ENCODE results near the gene GTF3A. TPM values are rescaled to one million over a fixed set of nuclear protein-coding genes. Genes with fewer than 3 reads are reported as not detected.

GTF3A gene
- total and polyA plus RNA-seq, 2 donors from 2014 or later: 64.8 to 126 TPM

GRCh38 chr13:27446986-27447583, 22.7 kb downstream of the GTF3A start:
- Histone ChIP-seq H3K9me3 (ENCODE audit: control insufficient read depth in 2 of 3, insufficient read depth in 1 of 3, low read length in 3 of 3) (no peaks in the 10 kb centered on the region), H3K4me3 (ENCODE audit: low read length in 3 of 3) (no peak overlapping the region), H3K36me3 (ENCODE audit: control insufficient read depth in 2 of 3, insufficient read depth in 3 of 3, low read length in 3 of 3) (peaks cover 0 to 3% (median 0%) of the 10 kb centered on the region in 3 donors), H3K4me1 (ENCODE audit: control insufficient read depth in 2 of 3, insufficient read depth in 2 of 3, low read depth in 1 of 3, low read length in 3 of 3) (peaks cover 0 to 12% (median 8%) of the 10 kb centered on the region in 3 donors), H3K27me3 (ENCODE audit: control insufficient read depth, insufficient read depth, low read length) (no peaks in the 10 kb centered on the region), H3K27ac (ENCODE audit: low read depth in 2 of 2, low read length in 2 of 2) (no peak overlapping the region), H3K9ac (ENCODE audit: low read length in 3 of 3) (no peak overlapping the region)
- intact Hi-C loops (cut with DNase I): no loop called here
- no peak for FAIRE-seq
- TF ChIP-seq CTCF (IDR thresholded peaks at IDR 0.05; ENCODE audit: borderline replicate concordance, extremely low read depth, insufficient read depth): no peak
- no peak for DNase-seq

DNA sequence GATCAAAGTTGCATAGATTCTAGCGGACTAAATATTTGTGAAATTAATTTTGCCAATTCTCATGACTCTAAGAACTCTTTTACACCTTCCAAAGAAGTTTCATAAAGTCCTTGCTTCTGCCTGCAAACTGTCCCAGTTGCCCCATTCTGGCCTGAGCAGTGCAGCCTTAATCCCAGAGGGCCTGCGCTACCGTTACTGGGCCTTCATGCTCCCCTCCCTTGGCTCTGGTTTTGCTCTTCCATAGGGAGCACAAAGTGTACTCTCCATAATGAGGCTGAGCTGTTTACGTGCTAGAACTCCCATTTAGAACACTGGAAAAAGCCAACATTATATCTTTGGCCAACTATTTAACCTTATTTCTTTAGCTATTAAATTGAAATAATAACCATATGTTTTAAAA, 23.9 kb downstream of the GTF3A start:
- DNase-seq (no peak), FAIRE-seq (no peak)
- Histone ChIP-seq H3K9me3 (ENCODE audit: control insufficient read depth in 2 of 3, insufficient read depth in 1 of 3, low read length in 3 of 3) (no peaks in the 10 kb centered on the region), H3K36me3 (ENCODE audit: control insufficient read depth in 2 of 3, insufficient read depth in 3 of 3, low read length in 3 of 3) (no peaks in the 10 kb centered on the region), H3K27me3 (ENCODE audit: control insufficient read depth, insufficient read depth, low read length) (no peaks in the 10 kb centered on the region), H3K27ac (ENCODE audit: low read depth in 2 of 2, low read length in 2 of 2) (no peak overlapping the region), H3K9ac (ENCODE audit: low read length in 3 of 3) (no peak overlapping the region), H3K4me1 (ENCODE audit: control insufficient read depth in 2 of 3, insufficient read depth in 2 of 3, low read depth in 1 of 3, low read length in 3 of 3) (peaks cover 0 to 8% (median 7%) of the 10 kb centered on the region in 3 donors), H3K4me3 (ENCODE audit: low read length in 3 of 3) (peak overlapping the region in 1 of 3 donors; percentile 99)
- TF ChIP-seq CTCF (IDR thresholded peaks at IDR 0.05; ENCODE audit: borderline replicate concordance, extremely low read depth, insufficient read depth): no peak
- intact Hi-C loops (cut with DNase I): no loop called here

GRCh38 chr13:27449081-27449603, 24.7 kb downstream of the GTF3A start:
- intact Hi-C loops (cut with DNase I): no loop called here

More at GRCh38 chr13:27449081-27449603, 24.7 kb downstream of the GTF3A start:
- Histone ChIP-seq H3K4me1 (ENCODE audit: control insufficient read depth in 2 of 3, insufficient read depth in 2 of 3, low read depth in 1 of 3, low read length in 3 of 3) (peaks cover 0 to 8% (median 7%) of the 10 kb centered on the region in 3 donors), H3K36me3 (ENCODE audit: control insufficient read depth in 2 of 3, insufficient read depth in 3 of 3, low read length in 3 of 3) (no peaks in the 10 kb centered on the region), H3K27me3 (ENCODE audit: control insufficient read depth, insufficient read depth, low read length) (no peaks in the 10 kb centered on the region), H3K27ac (ENCODE audit: low read depth in 2 of 2, low read length in 2 of 2) (peak overlapping the region; percentile 99), H3K4me3 (ENCODE audit: low read length in 3 of 3) (peak overlapping the region; percentile 98 to 99 (median 99)), H3K9me3 (ENCODE audit: control insufficient read depth in 2 of 3, insufficient read depth in 1 of 3, low read length in 3 of 3) (no peaks in the 10 kb centered on the region), H3K9ac (ENCODE audit: low read length in 3 of 3) (peak overlapping the region; percentile 79 to 100 (median 97))
- no peak for TF ChIP-seq CTCF (IDR thresholded peaks at IDR 0.05; ENCODE audit: borderline replicate concordance, extremely low read depth, insufficient read depth)
- FAIRE-seq: no peak
- peak in 3 of 5 donors; percentile 14 to 49 (median 41) for DNase-seq
